Caco-2 (cell line): ENCODE data around the gene WDFY4. TPM values are rescaled to one million over a fixed set of nuclear protein-coding genes. Genes with fewer than 3 reads are reported as not detected.

Experiments
- BruUV-seq: library from RNA; stranded (reverse); fragments of 400-500 nt; replicated peaks from 2 replicates; lab custom pipeline; 2021; lab: Mats Ljungman, UMichigan
- CTCF ChIA-PET: fragments of 300-600 bp; sonication (Branson Sonifier 250); formaldehyde crosslinking; loops from one replicate; lab custom pipeline; 2022; ENCODE audit warnings: antibody characterized with exemption; lab: Charles Lee
- POLR2A ChIA-PET: fragments of 300-600 bp; sonication (Branson Sonifier 250); formaldehyde crosslinking; loops from one replicate; lab custom pipeline; 2022; ENCODE audit warnings: antibody characterized with exemption; lab: Charles Lee
- DNase-seq, 2 experiments: peaks; one replicate each; pipeline versions ENCODE4 v3.0.0 to v3.0.0-alpha.2; 2020 to 2022
- H3K27me3 ChIP-seq: replicated peaks from 2 replicates; pipeline ENCODE4 v1.6.0; 2011; ENCODE audit warnings: low read length; ENCODE audit not compliant: control insufficient read depth, insufficient read depth
- H3K36me3 ChIP-seq: 2 replicates; pipeline ENCODE4 v1.5.1; 2011; ENCODE audit warnings: low read length; ENCODE audit not compliant: control insufficient read depth, insufficient read depth
- H3K4me1 ChIP-seq: fragments of 250-450 bp; sonication (Bioruptor Pico); 2 replicates; pipeline ENCODE4 v1.5.1; 2020; ENCODE audit warnings: mild to moderate bottlenecking
- H3K4me3 ChIP-seq: 2 replicates; pipeline ENCODE4 v1.5.1; 2011; ENCODE audit warnings: low read depth, mild to moderate bottlenecking, control low read depth, low read length
- H3K9me3 ChIP-seq: fragments of 250-450 bp; sonication (Bioruptor Pico); 2 replicates; pipeline ENCODE4 v1.5.1; 2020; ENCODE audit warnings: mild to moderate bottlenecking, moderate library complexity
- H3K27ac Mint-ChIP-seq: one replicate; pipeline ENCODE4 v1.8.0; 2022; ENCODE audit warnings: mixed read lengths; ENCODE audit not compliant: unreplicated experiment
- H3K27me3 Mint-ChIP-seq: one replicate; pipeline ENCODE4 v1.8.0; 2022; ENCODE audit warnings: mixed read lengths; ENCODE audit not compliant: insufficient read depth, unreplicated experiment
- H3K36me3 Mint-ChIP-seq: one replicate; pipeline ENCODE4 v1.8.0; 2022; ENCODE audit warnings: mild to moderate bottlenecking, mixed read lengths; ENCODE audit not compliant: insufficient read depth, unreplicated experiment
- H3K4me1 Mint-ChIP-seq: one replicate; pipeline ENCODE4 v1.8.0; 2022; ENCODE audit warnings: low read depth, mixed read lengths; ENCODE audit not compliant: unreplicated experiment
- H3K4me3 Mint-ChIP-seq: one replicate; pipeline ENCODE4 v1.8.0; 2022; ENCODE audit warnings: mild to moderate bottlenecking, moderate library complexity, mixed read lengths; ENCODE audit not compliant: unreplicated experiment
- H3K9me3 Mint-ChIP-seq: one replicate; pipeline ENCODE4 v1.8.0; 2022; ENCODE audit warnings: mixed read lengths; ENCODE audit not compliant: unreplicated experiment
- CTCF ChIP-seq, 2 experiments: fragments of 200-600 bp in 1 of 2; IDR thresholded peaks; 1 replicate in 1 of 2; 2 replicates in 1 of 2; pipeline versions ENCODE4 v1.5.1 to v1.8.0; 2011 to 2022; ENCODE audit warnings: antibody characterized with exemption in 1 of 2, control low read depth in 1 of 2, inconsistent platforms in 1 of 2, low read depth in 1 of 2, low read length in 1 of 2, mild to moderate bottlenecking in 1 of 2, moderate library complexity in 1 of 2; ENCODE audit not compliant: insufficient read depth in 1 of 2, severe bottlenecking in 1 of 2, unreplicated experiment in 1 of 2
- intact Hi-C: fragments of 100-400 bp; cut with micrococcal nuclease; formaldehyde crosslinking; loops from one replicate; pipeline ENCODE4 v1.10.0; 2022; ENCODE audit not compliant: unreplicated experiment
- total RNA-seq: library from RNA; stranded (reverse); gene quantifications from 2 replicates; pipeline ENCODE4 v1.2.3, GENCODE V29; 2022

Gene WDFY4
- total RNA-seq, 1 experiment from 2014 or later: not detected

GRCh38 chr10:48813825-48814224 is 129.2 kb downstream of the WDFY4 start:
- CTCF ChIA-PET: interaction anchor here (0.6 kb wide), 2 partner anchors 158 to 317 kb away, joined by 3 to 5 read pairs; no protein-coding TSS in a partner anchor
- Mint-ChIP-seq H3K9me3 (no peaks in the 10 kb centered on the region), H3K36me3 (no peaks in the 10 kb centered on the region), H3K27ac (no peak overlapping the region), H3K4me1 (no peaks in the 10 kb centered on the region), H3K27me3 (peaks cover 18% of the 10 kb centered on the region), H3K4me3 (no peak overlapping the region)
- no peaks in the 10 kb centered on the region for H3K9me3 ChIP-seq
- H3K4me3 ChIP-seq: no peak overlapping the region
- H3K27me3 ChIP-seq: no peaks in the 10 kb centered on the region
- POLR2A ChIA-PET: no interaction called here
- BruUV-seq: no TSS peak
- no peak for TF ChIP-seq CTCF (IDR thresholded peaks at IDR 0.05; ENCODE audit: insufficient read depth in 1 of 2, low read depth in 1 of 2, low read length in 1 of 2, severe bottlenecking in 1 of 2, unreplicated experiment in 1 of 2)
- DNase-seq: no peak
- no peaks in the 10 kb centered on the region for H3K4me1 ChIP-seq
- intact Hi-C loops: no loop called here
- H3K36me3 ChIP-seq: no peaks in the 10 kb centered on the region

GRCh38 chr10:48814933-48815332 is 130.3 kb downstream of the WDFY4 start:
- Histone ChIP-seq H3K36me3 (no peaks in the 10 kb centered on the region), H3K4me3 (no peak overlapping the region), H3K9me3 (no peaks in the 10 kb centered on the region), H3K4me1 (no peaks in the 10 kb centered on the region), H3K27me3 (no peaks in the 10 kb centered on the region)
- ChIA-PET POLR2A (no interaction called here), CTCF (no interaction called here)
- TF ChIP-seq CTCF (IDR thresholded peaks at IDR 0.05; ENCODE audit: insufficient read depth in 1 of 2, low read depth in 1 of 2, low read length in 1 of 2, severe bottlenecking in 1 of 2, unreplicated experiment in 1 of 2): no peak
- Mint-ChIP-seq H3K9me3 (no peaks in the 10 kb centered on the region), H3K4me3 (no peak overlapping the region), H3K27me3 (peaks cover 23% of the 10 kb centered on the region), H3K27ac (no peak overlapping the region), H3K4me1 (no peaks in the 10 kb centered on the region), H3K36me3 (no peaks in the 10 kb centered on the region)
- BruUV-seq: no TSS peak
- no peak for DNase-seq
- intact Hi-C loops: no loop called here

GRCh38 chr10:48817141-48817540 is 132.5 kb downstream of the WDFY4 start:
- no peak for TF ChIP-seq CTCF (IDR thresholded peaks at IDR 0.05; ENCODE audit: insufficient read depth in 1 of 2, low read depth in 1 of 2, low read length in 1 of 2, severe bottlenecking in 1 of 2, unreplicated experiment in 1 of 2)
- no peak overlapping the region for H3K4me3 Mint-ChIP-seq
- H3K27me3 Mint-ChIP-seq: peaks cover 24% of the 10 kb centered on the region
- no peak overlapping the region for H3K27ac Mint-ChIP-seq
- no peak overlapping the region for H3K4me3 ChIP-seq
- ChIA-PET POLR2A (no interaction called here), CTCF (no interaction called here)
- intact Hi-C loops: no loop called here
- no peak for DNase-seq
- no peaks in the 10 kb centered on the region for H3K4me1 Mint-ChIP-seq
- no peaks in the 10 kb centered on the region for H3K4me1 ChIP-seq
- no peaks in the 10 kb centered on the region for H3K9me3 Mint-ChIP-seq
- peaks cover 1% of the 10 kb centered on the region; the same call in 1 of the 2 replicates for H3K27me3 ChIP-seq
- H3K9me3 ChIP-seq: no peaks in the 10 kb centered on the region
- BruUV-seq: no TSS peak
- no peaks in the 10 kb centered on the region for H3K36me3 ChIP-seq
- H3K36me3 Mint-ChIP-seq: no peaks in the 10 kb centered on the region
